Liver (tissue), 9 donors: Measurements from ENCODE around the gene TARS3. TPM values are rescaled to one million over a fixed set of nuclear protein-coding genes. Genes with fewer than 3 reads are reported as not detected.

ENCODE experiments used
- DNase-seq: peaks from one replicate; pipeline ENCODE4 v3.0.0-alpha.2; 2017; ENCODE audit warnings: low spot score
- H3K27ac ChIP-seq, 2 donors: one replicate each; pipeline ENCODE4 v1.7.0; 2013; ENCODE audit warnings: inconsistent platforms in 2 of 2, low read length in 2 of 2, control low read depth in 1 of 2, low read depth in 1 of 2, mild to moderate bottlenecking in 1 of 2
- H3K27me3 ChIP-seq, 4 donors: one replicate each; pipeline versions ENCODE4 v1.6.1 to v1.7.0; 2013; ENCODE audit warnings: low read length in 3 of 4, inconsistent platforms in 1 of 4, mild to moderate bottlenecking in 1 of 4, moderate library complexity in 1 of 4; ENCODE audit not compliant: control insufficient read depth in 4 of 4, insufficient read depth in 4 of 4
- H3K36me3 ChIP-seq, 4 donors: one replicate each; pipeline versions ENCODE4 v1.6.1 to v1.7.0; 2013; ENCODE audit warnings: low read length in 3 of 4, mild to moderate bottlenecking in 3 of 4, low read depth in 1 of 4, moderate library complexity in 1 of 4; ENCODE audit not compliant: control insufficient read depth in 4 of 4, insufficient read depth in 3 of 4
- H3K4me1 ChIP-seq, 4 donors: one replicate each; pipeline versions ENCODE4 v1.6.1 to v1.7.0; 2013; ENCODE audit warnings: low read length in 3 of 4, mild to moderate bottlenecking in 3 of 4, moderate library complexity in 1 of 4; ENCODE audit not compliant: control insufficient read depth in 4 of 4, insufficient read depth in 4 of 4
- H3K4me3 ChIP-seq, 3 donors: one replicate each; pipeline versions ENCODE4 v1.6.1 to v1.7.0; 2013; ENCODE audit warnings: low read length in 3 of 3, control low read depth in 1 of 3, low read depth in 1 of 3, mild to moderate bottlenecking in 1 of 3
- H3K9ac ChIP-seq, 2 donors: one replicate each; pipeline ENCODE4 v1.7.0; 2013; ENCODE audit warnings: low read length in 2 of 2, mild to moderate bottlenecking in 2 of 2, moderate library complexity in 2 of 2, control low read depth in 1 of 2, low read depth in 1 of 2
- H3K9me3 ChIP-seq, 4 donors: one replicate each; pipeline versions ENCODE4 v1.6.1 to v1.7.0; 2013; ENCODE audit warnings: low read length in 3 of 4; ENCODE audit not compliant: control insufficient read depth in 4 of 4
- ATF3 ChIP-seq: IDR thresholded peaks from 2 replicates; pipeline ENCODE4 v1.6.1; 2016; ENCODE audit warnings: antibody characterized with exemption
- CTCF ChIP-seq: fragments of 150-350 bp; IDR thresholded peaks from 2 replicates; pipeline ENCODE4 v1.5.1; 2017; ENCODE audit warnings: improper control_type of control experiment, low read depth, low read length; ENCODE audit not compliant: missing input control
- EGR1 ChIP-seq, 2 donors: IDR thresholded peaks; 2 replicates each; pipeline ENCODE4 v1.6.1; 2016 to 2018; ENCODE audit warnings: antibody characterized with exemption in 2 of 2, low read depth in 2 of 2
- FOXA1 ChIP-seq: IDR thresholded peaks from 2 replicates; pipeline ENCODE4 v1.6.1; 2016; ENCODE audit warnings: antibody characterized with exemption
- FOXA2 ChIP-seq: IDR thresholded peaks from 2 replicates; pipeline ENCODE4 v1.6.1; 2016; ENCODE audit warnings: antibody characterized with exemption
- GABPA ChIP-seq, 2 donors: IDR thresholded peaks in 1 of 2; conservative IDR thresholded peaks in 1 of 2; 2 replicates each; pipeline ENCODE4 v1.6.1; 2016; ENCODE audit warnings: antibody characterized with exemption in 2 of 2, mild to moderate bottlenecking in 1 of 2, moderate library complexity in 1 of 2
- HNF4A ChIP-seq, 2 donors: conservative IDR thresholded peaks; 2 replicates each; pipeline ENCODE4 v1.6.1; 2016; ENCODE audit warnings: antibody characterized with exemption in 2 of 2, mild to moderate bottlenecking in 2 of 2
- HNF4G ChIP-seq: IDR thresholded peaks from 2 replicates; pipeline ENCODE4 v1.6.1; 2016; ENCODE audit warnings: antibody characterized with exemption
- NR2F2 ChIP-seq: IDR thresholded peaks from 2 replicates; pipeline ENCODE4 v1.6.1; 2016; ENCODE audit warnings: antibody characterized with exemption
- RAD21 ChIP-seq, 2 donors: IDR thresholded peaks; 2 replicates each; pipeline ENCODE4 v1.6.1; 2016; ENCODE audit warnings: antibody characterized with exemption in 2 of 2, mild to moderate bottlenecking in 2 of 2
- RXRA ChIP-seq, 2 donors: IDR thresholded peaks; 2 replicates each; pipeline ENCODE4 v1.6.1; 2017 to 2018; ENCODE audit warnings: antibody characterized with exemption in 2 of 2, mild to moderate bottlenecking in 1 of 2
- SP1 ChIP-seq: IDR thresholded peaks from 2 replicates; pipeline ENCODE4 v1.6.1; 2018; ENCODE audit warnings: antibody characterized with exemption, mild to moderate bottlenecking
- TAF1 ChIP-seq: conservative IDR thresholded peaks from 2 replicates; pipeline ENCODE4 v1.6.1; 2016; ENCODE audit warnings: antibody characterized with exemption, mild to moderate bottlenecking
- YY1 ChIP-seq: IDR thresholded peaks from 2 replicates; pipeline ENCODE4 v1.6.1; 2016; ENCODE audit warnings: antibody characterized with exemption, mild to moderate bottlenecking
- WGBS: extraction: QIAGEN DNeasy Blood & Tissue Kit; methylation state at CpG from one replicate; pipeline ENCODE4 v1.1.7; 2013; 5-methylcytosine and 5-hydroxymethylcytosine counted together
- polyA plus RNA-seq, 2 donors: library from polyadenylated mRNA; stranded (reverse) in 1 of 2; unstranded in 1 of 2; fragments of 200-250 nt in 1 of 2; fragments of >200 nt in 1 of 2; fragmentation: Nextera tagmentation in 1 of 2; extraction: Ambion mirVana in 1 of 2; gene quantifications; one replicate each; pipeline versions ENCODE4 v1.2.1 to v1.2.3, GENCODE V29; 2013 to 2015
- total RNA-seq, 2 donors: library from RNA; depleted of rRNA; stranded (reverse); fragments of >200 nt; gene quantifications; one replicate each; pipeline ENCODE4 v1.2.3, GENCODE V29; 2014
- TF ChIP-seq, protein P1 (sequence below): IDR thresholded peaks from 2 replicates; pipeline ENCODE4 v1.6.1; 2016; ENCODE audit warnings: antibody characterized with exemption
- TF ChIP-seq, protein P2 (sequence below): IDR thresholded peaks from 2 replicates; pipeline ENCODE4 v1.6.1; 2016; ENCODE audit warnings: antibody characterized with exemption
- TF ChIP-seq, protein P3 (sequence below): IDR thresholded peaks from 2 replicates; pipeline ENCODE4 v1.6.1; 2016; ENCODE audit warnings: antibody characterized with exemption, mild to moderate bottlenecking
- donor health status: healthy.
- donor health status: healthy.
- donor health status: healthy.
- donor health status: healthy.
- donor health status: healthy.

The TARS3 gene
- total and polyA plus RNA-seq, 4 donors: 2.3 to 7.8 (median 4.0) TPM

- Histone ChIP-seq H3K9ac (no peak overlapping the region), H3K27ac (no peak overlapping the region), H3K4me3 (no peak overlapping the region), H3K4me1 (no peaks in the 10 kb centered on the region), H3K9me3 (no peaks in the 10 kb centered on the region), H3K36me3 (peaks cover 4 to 40% (median 32%) of the 10 kb centered on the region in 4 donors), H3K27me3 (no peaks in the 10 kb centered on the region)
- TF ChIP-seq HNF4G (no peak), YY1 (no peak), NR2F2 (no peak), TAF1 (no peak), GABPA (IDR thresholded peaks at IDR 0.05 in 1 of 2, conservative IDR thresholded peaks at IDR 0.05 in 1 of 2) (no peak), RAD21 (IDR thresholded peaks at IDR 0.05) (no peak), FOXA1 (no peak), ATF3 (no peak), EGR1 (IDR thresholded peaks at IDR 0.05; ENCODE audit: low read depth in 2 of 2) (no peak), RXRA (IDR thresholded peaks at IDR 0.05) (no peak), CTCF (no peak), HNF4A (conservative IDR thresholded peaks at IDR 0.05) (no peak), SP1 (no peak), FOXA2 (no peak)
- TF ChIP-seq, protein P1, sequence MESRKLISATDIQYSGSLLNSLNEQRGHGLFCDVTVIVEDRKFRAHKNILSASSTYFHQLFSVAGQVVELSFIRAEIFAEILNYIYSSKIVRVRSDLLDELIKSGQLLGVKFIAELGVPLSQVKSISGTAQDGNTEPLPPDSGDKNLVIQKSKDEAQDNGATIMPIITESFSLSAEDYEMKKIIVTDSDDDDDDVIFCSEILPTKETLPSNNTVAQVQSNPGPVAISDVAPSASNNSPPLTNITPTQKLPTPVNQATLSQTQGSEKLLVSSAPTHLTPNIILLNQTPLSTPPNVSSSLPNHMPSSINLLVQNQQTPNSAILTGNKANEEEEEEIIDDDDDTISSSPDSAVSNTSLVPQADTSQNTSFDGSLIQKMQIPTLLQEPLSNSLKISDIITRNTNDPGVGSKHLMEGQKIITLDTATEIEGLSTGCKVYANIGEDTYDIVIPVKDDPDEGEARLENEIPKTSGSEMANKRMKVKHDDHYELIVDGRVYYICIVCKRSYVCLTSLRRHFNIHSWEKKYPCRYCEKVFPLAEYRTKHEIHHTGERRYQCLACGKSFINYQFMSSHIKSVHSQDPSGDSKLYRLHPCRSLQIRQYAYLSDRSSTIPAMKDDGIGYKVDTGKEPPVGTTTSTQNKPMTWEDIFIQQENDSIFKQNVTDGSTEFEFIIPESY: no peak
- TF ChIP-seq, protein P2, sequence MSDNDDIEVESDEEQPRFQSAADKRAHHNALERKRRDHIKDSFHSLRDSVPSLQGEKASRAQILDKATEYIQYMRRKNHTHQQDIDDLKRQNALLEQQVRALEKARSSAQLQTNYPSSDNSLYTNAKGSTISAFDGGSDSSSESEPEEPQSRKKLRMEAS: no peak
- TF ChIP-seq, protein P3, sequence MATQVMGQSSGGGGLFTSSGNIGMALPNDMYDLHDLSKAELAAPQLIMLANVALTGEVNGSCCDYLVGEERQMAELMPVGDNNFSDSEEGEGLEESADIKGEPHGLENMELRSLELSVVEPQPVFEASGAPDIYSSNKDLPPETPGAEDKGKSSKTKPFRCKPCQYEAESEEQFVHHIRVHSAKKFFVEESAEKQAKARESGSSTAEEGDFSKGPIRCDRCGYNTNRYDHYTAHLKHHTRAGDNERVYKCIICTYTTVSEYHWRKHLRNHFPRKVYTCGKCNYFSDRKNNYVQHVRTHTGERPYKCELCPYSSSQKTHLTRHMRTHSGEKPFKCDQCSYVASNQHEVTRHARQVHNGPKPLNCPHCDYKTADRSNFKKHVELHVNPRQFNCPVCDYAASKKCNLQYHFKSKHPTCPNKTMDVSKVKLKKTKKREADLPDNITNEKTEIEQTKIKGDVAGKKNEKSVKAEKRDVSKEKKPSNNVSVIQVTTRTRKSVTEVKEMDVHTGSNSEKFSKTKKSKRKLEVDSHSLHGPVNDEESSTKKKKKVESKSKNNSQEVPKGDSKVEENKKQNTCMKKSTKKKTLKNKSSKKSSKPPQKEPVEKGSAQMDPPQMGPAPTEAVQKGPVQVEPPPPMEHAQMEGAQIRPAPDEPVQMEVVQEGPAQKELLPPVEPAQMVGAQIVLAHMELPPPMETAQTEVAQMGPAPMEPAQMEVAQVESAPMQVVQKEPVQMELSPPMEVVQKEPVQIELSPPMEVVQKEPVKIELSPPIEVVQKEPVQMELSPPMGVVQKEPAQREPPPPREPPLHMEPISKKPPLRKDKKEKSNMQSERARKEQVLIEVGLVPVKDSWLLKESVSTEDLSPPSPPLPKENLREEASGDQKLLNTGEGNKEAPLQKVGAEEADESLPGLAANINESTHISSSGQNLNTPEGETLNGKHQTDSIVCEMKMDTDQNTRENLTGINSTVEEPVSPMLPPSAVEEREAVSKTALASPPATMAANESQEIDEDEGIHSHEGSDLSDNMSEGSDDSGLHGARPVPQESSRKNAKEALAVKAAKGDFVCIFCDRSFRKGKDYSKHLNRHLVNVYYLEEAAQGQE: no peak
- WGBS: 86% methylated on average over 16 of the region's 16 CpGs
- no peak for DNase-seq
Observed at GRCh38 chr15:101675796-101676582, 48.3 kb downstream of the TARS3 start.
